Activated T-helper 9 cell treated with anti-CD3 and anti-CD28 coated beads, Interleukin-2, amount 50 U/mL, for 16 hours (primary cell): ENCODE results near the gene PSD.
"Not testable (repeated sequence)": the region's sequence is repeated elsewhere in the genome, so short reads cannot be mapped to it uniquely, and the experiment has no call there.

Source experiments
- DNase-seq: peaks from one replicate; pipeline ENCODE4 v3.0.0-alpha.2; 2020; ENCODE audit warnings: low read depth

PSD gene

DNA sequence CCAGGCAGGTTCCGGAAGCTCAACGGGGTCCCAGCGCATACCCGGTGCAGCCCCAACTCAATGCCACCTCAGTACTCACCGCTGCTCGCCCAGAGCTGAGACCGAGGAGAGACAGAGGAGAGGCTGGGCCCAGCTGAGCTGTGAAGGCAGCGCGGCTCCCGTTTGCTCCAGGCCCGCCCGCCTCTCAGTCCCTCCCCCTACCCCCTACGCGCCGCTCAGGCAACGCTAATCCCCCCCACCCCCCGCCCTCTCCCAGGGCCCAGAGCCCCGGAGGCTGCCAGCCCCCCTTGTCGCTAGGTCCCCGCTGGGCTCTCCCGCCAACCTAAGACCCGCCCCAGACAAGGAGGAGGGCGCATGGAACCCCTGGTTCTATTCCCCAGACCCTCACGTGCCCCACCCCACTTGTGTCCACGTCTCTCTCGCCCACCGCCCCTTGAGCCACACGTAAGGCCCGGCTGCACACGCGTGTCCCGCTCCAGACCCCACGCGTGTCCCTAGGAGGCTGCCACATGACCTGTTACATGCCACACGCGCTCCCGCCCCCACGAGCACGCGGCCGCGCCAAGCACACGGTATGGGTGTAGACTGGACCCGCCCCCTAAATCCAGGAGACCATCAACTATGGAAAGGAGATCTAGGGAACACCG is at the start of gene PSD:
PSD (minus strand) TSS at position 164 of the 647 bp plus-strand sequence. CDS start 1,747 bp downstream, outside the sequence.
- no peak for DNase-seq

DNA sequence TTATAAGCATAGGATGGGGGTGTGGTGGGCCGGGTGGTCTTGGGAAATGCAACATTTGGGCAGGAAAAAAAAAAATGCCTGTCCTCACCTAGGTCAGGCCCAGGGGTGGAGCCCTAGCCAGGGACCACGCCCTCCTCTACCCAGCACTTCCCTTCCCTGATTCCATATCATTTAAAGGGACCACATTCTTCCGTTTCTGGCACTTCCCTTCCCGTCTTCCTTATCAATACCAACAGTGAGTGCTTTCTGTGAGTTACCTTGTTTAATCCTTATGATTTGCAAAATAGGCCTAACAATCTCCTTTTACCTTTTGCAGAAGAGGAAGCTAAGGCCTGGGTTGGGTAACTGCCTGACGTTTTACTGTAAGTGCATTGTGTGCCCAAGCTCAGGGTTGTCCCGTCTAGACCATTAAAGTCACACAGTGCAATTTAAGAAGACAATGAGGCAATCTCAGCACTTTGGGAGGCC is 49.4 kb upstream of the PSD start:
- no peak for DNase-seq

DNA sequence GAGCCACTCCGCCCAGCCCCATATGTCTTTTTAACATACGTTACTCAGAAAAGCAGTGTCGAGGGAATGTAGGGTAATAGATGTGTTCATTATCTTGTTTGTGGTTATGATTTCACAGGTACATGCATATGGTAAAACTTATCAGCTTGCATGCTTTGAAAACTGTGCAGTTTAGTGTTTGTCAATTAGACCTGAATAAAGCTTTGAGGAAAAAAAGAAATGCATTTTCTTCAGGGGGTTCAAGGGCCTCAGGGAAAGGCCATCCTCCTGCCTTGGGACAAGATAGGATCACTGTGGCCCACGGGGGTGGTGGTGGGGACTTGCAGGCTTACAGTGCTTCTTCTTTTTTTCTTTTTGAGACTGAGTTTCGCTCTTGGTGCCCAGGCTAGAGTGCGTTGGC is 48.7 kb upstream of the PSD start:
- DNase-seq: no peak

DNA sequence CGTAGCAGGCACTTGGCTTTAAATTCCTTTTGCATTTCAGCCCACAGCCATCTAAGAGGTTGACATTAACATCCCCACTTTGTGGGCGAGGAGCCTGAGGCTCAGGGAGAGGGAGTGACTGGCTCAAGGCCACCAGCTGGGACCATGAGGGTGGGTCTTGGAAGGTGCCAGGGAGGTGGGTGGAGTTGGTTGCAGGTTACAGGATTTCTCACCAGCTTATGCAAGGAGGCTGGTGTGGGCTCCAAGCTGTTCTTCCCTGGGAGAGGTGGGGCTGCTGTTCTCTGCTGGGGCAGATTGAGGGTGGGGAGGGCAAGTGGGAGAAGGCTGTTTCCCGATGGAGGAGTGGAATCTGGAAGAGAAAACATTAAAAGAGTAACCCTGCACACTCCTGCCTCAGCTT is 46.9 kb upstream of the PSD start:
- DNase-seq: no peak

DNA sequence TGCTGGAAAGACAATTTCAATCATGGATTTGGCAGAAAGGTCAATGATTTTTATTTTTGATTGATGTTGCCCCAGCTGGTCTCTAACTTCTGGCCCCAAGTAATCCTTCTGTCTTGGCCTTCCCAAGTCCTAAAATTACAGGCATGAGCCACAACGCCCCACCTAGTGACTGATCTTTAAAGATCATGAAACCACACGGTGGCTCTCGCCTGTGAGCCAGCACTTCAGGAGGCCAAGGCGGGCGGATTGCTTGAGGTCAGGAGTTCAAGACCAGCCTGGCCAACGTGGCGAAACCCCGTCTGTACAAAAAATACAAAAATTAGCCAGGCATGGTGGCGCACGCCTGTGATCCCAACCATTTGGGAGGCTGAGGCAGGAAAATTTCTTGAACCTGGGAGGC is 45.4 kb upstream of the PSD start:
- DNase-seq: no peak

DNA sequence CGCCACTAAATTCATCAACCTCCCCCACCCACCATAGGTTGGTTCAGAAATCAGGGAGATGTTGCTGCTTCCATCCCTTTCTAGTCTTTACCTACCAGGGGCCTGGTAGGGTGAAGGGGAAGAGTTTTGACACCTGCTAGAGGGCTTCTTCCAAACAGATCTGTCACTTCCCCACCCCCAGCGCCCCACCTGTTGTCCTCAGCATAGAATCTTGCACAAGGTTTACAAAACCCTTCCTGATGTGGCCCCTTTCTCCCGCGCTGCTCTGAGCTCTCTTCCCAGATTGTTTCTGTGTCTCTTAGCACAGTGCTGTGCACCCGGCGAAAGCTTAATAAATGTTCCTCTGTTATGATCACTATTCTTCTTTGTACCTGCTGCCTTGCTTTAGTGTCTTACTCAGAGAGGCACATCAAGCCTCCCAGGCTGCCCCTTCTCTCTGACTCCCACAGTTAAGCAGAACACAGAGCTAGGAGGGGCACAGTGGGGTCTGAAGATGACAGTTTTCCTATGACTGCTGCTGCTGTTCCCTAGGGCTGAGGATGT is 44.0 kb upstream of the PSD start:
- DNase-seq: no peak

DNA sequence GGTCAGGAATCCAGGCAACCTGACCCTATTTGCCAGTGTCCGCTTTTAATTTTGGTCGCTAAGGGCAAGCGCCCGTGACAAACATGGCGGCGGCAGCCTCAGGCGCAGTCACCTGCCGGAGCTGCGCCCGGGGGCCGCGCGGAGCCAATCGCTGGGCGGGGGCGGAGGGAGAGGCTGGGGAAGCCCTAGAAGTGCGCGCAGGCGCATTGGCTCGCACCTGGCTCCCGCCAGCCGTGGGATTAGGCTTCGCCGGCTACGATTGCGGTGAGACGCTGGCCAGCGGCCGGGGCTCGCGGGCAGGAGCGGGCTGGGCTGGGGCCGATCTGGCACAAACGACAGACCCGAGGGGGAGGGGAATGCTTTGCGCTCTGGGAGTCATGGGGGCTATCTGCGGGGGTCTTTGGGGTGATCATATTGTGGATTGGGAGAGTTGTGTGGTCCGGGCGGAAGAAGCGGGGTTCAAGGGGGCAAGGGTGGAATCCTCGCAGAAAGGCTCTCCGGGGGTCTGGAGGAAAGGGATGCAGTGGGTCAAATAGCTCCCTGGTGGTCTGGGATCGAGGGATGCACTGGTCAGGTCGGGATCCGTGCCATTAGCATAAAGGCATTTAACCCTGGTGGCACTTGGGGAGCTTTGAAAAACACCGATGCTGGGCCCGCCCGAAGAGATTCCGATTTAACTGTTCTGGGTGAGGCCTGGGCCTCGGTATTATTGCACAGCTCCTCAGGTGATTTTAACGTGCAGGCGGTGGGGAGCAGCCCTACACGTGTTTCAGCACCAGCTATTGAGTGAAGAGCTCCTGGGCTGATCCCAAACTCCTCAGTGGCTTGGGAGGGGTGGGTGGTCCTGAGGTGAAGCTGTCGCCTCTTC is 42.8 kb upstream of the PSD start:
- DNase-seq: peak; percentile 90

DNA sequence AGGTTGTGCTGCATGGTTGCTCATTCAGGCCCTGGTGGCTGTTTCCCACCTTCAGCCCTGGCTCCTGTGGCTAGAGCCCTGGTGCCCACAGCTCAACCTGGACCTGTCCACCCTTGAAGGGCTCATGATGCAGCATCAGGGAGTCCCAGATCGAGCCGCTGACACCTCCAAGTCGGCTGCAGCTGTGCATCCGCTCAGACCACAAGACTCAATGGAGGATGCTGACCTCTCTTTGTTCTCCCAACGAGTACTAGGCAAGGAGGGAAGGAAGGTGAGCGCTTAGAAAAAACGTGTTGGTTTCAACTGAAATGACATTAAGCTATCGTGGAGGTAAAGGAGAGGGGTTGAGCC is 42.2 kb upstream of the PSD start:
- no peak for DNase-seq

DNA sequence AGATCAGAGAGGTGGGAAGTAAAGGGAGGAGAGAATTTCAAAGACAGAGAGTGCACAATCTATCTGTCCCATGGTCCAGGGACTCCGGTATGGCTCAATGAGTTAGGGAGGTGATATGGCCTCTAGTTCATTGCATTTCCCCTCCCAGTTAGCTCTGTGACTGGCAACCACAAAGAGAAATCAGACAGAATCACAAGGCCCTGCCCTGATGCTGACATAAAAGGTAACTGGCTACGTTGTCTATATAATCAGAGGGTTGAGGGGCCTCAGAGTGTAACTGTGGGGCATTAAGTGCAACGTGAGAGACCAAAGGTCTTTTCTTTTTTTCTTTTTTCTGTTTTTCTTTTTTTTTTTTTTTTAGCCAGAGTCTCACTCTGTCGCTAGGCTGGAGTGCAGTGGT is 40.1 kb upstream of the PSD start:
- DNase-seq: no peak

DNA sequence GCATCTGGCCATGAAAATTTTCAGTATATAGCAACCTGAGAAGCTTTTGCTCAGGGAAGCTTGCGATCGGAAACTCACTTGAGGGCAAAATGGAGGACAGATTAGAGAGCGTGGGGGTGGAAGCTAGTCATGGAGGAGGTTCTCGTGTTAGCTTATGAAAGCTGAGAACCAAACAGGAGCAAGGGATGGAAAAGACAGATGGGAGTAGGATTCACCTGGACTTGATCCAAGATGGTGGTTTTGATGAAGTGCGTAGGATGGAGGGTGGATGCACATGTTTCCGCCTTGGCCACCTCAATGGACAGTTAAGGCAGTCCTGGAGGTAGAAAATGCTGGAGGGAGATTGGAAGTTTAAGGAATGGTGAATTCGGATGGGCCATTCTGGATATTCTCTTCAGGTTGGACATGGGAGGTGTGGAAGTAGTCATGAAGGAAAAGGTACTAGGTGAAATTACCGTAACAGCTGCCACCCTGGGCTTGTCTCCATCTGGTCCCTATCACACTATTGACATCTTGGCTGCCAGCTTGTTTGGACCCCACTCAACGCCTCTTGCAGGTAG is 39.1 kb upstream of the PSD start:
- DNase-seq: no peak

DNA sequence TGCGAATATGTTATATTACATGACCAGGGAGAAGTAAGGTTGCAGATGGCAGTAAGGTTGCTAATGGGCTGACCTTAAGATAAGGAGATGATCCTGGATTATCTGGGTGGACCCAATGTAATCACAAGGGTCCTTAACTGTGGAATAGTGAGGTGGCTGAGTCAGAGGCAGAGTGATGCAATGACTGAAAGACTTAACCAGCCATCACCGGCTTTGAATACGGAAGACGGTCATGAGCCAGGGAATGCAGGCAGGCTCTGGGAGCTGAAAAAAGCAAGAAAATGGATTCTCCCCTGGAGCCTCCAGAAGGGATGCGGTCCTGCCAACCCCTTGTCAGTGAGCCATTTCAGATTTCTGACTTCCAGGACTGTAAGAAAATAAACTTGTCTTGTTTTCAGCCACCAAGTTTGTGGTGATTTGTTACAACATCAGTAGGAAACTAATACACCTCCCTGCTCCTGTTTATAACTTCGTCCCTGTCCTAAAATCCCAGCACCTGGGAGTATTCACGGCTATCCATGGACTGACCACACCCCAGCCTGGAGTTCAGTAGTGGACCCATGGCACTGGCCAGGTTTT is 37.4 kb upstream of the PSD start:
- DNase-seq: no peak

DNA sequence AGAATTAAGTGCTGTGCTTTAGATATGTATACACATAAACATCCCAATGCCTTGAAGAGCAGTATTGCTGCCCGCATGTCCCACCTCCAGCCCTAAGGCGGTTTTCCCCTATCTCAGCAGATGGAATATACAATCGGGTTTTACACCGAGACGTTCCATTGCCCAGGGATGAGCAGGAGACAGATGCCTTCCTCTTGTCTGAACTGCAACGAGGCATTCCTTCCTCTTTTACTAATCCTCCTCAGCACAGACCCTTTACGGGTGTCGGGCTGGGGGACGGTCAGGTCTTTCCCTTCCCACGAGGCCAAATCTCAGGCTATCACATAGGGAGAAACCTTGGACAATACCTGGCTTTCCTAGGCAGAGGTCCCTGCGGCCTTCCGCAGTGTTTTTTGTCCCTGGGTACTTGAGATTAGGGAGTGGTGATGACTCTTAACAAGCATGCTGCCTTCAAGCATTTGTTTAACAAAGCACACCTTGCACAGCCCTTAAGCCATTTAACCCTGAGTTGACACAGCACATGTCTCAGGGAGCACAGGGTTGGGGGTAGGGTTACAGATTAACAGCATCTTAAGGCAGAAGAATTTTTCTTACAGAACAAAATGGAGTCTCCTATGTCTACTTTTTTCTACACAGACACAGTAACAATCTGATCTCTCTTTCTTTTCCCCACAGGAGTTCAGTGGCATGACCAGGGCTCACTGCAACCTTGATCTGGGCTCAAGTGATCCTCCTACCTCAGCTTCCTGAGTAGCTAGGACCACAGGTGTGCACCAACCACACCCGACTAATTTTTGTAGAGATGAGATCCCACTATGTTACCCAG is 36.3 kb upstream of the PSD start:
- not testable (repeated sequence) for DNase-seq

DNA sequence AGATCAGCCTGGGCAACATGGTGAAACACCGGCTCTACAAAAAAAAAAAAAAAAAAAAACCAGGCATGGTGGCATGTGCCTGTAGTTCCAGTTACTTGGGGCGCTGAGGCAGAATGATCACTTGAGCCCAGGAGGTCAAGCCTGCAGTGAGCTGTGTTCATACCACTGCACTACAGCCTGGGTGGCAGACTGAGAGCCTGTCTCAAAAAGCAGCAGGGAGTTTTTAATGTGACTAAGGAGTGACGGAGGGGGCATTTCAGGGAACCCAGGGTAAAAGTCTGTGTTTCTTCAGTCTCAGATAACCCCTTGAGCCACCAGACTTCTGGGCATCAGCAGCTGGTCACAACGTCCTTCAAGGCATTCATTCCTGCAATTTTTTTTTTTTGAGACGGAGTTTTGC is 34.9 kb upstream of the PSD start:
- DNase-seq: no peak

DNA sequence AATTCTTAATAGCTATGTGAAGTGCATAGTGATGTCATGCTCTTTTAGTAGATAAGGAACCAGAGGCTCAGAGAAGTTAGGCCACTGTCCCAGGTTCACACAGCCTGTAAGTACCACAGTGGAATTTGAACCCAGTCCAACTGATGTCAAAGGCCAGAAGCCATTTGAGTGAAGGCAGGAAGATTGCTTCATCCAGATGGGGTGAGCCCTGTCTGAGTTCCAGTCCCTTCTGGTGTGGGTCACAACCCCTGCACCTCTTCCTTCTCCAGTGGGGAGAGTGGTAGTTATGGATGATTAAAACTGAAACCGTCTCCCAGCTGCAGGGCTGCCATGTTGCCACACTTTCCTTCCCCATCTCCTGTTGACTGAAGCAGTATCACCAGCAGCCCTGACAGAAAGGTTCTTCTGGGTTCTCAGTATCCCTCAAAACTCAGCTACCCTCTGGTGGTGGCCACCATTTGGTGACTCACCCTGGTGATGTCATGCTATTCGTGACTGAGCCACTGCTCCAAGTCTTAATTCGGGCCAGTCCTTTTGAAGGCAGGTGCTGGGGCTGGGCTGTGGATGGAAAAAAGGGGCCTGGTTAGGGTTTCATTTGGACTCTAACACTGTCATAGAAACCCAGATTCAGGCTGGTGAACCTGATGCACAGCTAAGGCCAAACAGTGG is 34.2 kb upstream of the PSD start:
- DNase-seq: peak; percentile 48

DNA sequence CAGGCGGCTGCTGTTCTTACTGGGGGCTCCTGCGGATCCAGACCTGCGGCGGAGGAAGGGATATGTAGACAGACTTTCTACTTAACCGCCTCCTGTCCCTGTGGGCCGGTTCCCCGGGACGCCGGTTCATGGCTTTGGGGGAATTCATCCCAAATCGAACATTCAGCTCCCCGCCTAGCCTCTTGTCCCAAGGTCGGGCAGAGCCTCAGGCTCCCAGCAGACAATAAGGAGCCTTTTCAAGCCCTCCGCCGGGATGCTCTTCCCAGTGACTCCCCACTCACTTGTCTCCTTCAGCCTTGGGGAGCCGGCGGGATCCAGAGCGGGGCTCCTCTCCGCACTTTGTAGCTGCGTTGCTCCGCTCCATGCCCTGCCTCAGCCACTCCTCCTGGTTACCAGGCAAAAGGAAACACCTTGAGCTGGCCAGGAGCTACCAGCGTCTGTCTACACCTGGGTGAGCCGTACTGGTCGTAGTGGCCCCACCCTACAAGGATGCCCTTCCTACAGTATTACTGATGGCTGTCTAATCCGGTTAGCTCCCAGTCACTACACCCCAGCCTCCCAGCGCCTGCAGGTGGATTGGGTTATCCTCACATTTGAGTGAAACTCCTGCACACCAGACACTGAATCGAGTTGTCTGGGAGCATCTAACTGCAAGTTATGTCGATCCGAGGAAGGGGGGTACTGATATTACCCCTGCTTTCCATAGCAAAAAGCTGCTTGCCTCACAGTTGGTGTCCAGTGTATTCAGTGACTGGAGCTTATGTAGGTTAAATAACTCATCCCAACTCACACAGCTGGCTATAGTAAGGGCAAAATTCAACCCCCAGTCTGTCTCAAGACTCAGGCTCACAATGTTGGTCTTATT is 32.8 kb upstream of the PSD start, which contains the start of gene C10orf95:
C10orf95 (minus strand) TSS at position 439 of the 865 bp plus-strand sequence. CDS start 450 bp downstream, outside the sequence.
- no peak for DNase-seq

DNA sequence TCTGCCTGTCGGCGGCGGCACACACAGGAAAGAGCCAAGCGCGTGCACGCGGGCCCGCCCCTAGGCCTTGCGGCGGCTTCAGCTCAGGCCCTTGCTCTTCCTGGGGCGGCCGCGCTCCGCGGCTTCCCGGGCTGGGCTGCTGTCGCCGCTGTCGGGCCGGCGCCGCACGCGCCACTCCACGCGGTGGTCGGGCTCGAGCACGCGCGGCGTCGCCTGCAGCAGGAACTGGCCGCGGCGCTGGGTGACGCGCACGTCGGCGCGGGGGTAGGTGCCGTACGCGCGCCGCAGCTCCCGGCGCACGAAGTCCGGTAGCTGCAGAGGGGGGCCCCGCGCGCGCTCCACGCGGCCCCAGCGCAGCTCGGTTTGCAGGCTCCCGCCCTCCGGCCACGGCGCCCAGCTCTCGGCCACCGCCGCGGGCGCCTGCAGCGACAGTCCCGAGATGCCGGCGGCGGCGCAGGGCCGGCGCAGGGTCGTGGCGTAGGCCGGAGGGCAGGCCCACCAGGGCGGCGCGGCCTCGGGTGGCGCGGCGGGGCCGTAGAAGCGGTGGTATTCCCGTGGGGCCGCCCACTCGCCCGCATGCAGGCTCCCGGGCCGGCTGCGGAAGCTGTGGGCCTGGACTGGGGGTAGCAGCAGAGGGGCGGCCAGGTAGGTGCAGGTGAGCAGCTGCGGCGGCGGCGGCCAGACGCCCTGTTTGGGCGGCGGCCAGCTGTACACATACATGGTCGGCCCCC is 32.0 kb upstream of the PSD start:
- DNase-seq: peak; percentile 80

DNA sequence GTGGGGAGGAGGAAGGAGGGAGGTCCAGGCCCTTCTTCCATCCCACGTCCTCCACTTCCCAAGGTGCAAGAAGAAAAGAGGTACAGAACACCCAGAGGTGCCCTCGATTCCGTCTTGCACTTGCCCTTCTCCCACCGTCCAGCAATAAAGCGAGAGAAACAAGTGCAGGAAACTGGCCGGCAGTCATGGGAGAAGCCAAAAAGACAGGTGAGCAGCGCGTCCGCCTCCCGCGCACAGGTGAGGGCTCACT is 31.5 kb upstream of the PSD start:
- no peak for DNase-seq

DNA sequence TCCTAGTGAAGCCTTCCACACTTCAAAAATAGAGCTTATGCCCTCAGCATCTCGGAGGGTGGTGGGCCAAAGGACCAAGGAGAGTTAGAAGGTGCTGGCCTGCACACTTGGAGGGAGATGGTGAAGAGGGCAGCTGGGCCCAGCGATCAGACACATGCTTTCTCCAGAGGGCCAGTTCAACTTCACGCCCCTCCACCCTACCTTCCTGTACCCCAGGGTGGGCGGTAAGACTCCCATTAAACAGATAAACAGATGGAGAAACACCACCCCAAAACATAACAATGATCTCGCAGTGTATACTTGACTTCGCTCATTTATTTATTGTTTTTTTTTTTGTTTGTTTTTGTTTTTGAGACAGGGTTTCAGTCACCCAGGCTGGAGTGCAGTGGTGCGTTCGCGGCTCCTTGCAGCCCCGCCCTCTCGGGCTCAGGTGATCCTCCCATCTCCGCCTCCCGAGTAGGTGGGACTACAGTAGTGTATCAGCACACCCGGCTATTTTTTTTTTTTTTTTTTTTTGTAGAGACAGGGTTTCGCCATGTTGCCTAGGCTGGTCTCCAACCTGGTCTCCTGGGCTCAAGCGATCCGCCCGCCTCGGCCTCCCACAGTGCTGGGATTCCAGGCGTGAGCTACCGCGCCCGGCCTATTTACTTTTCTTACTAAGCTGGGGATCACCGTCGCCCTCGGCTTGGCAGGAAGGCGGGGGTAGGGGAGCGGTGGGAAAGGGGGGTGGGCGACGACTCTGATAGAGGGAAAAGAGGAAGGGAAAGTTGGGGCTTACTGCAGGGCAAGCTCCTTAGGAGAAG is 30.9 kb upstream of the PSD start:
- peak; percentile 79 for DNase-seq

DNA sequence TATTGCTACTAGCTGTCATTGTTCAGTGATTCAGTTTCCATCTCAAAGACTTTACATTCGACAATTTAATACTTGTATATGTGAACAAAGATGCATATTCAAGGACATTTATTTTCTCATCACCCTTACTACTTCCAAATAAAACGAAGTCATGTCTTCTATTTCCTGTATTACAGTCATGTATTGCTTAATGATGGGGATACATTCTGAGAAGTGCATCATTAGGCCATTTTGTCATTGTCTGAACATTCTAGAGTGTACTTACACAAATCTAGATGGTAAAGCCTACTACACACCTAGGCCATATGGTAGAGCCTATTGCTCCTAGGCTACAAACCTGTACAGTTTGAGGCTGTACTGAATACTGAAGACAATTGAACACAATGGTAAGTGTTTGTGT is 26.3 kb upstream of the PSD start:
- no peak for DNase-seq
